ENCODE data around the gene COQ4. TPM values are rescaled to one million over a fixed set of nuclear protein-coding genes. Genes with fewer than 3 reads are reported as not detected.

The COQ4 gene
- total RNA-seq, 1 experiment from 2014 or later, result 45.3 TPM

DNA sequence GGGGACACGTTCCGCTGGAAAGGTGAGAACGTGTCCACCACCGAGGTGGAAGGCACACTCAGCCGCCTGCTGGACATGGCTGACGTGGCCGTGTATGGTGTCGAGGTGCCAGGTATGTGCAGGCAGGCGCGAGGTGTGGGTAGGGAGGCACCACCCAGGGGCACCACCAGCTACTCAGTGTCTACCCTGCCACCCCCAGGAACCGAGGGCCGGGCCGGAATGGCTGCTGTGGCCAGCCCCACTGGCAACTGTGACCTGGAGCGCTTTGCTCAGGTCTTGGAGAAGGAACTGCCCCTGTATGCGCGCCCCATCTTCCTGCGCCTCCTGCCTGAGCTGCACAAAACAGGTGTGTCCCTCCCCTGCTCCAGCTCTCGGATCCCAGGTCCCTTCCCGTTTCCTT, 32.8 kb downstream of the COQ4 start:
- Mint-ChIP-seq H3K36me3 (peaks cover 11% of the 10 kb centered on the region), H3K27me3 (ENCODE audit: low read depth) (no peaks in the 10 kb centered on the region), H3K9me3 (no peaks in the 10 kb centered on the region), H3K4me1 (no peaks in the 10 kb centered on the region), H3K27ac (no peak overlapping the region), H3K4me3 (no peak overlapping the region)
- no peak for DNase-seq (ENCODE audit: low spot score)
- ATAC-seq, result no peak
- POLR2A ChIA-PET, result no interaction called here
- CTCF ChIA-PET, result interaction anchor here (0.6 to 1.9 kb wide), 2 partner anchors 14 to 61 kb away, joined by 4 to 7 read pairs; no protein-coding TSS in a partner anchor
- TF ChIP-seq RELA (CRISPR knock-in tag; IDR thresholded peaks at IDR 0.05; ENCODE audit: borderline replicate concordance) (no peak), TEAD1 (CRISPR knock-in tag; IDR thresholded peaks at IDR 0.05) (no peak), HMGA2 (CRISPR knock-in tag; IDR thresholded peaks at IDR 0.05) (no peak), EMX1 (CRISPR knock-in tag; IDR thresholded peaks at IDR 0.05) (no peak), FOXK1 (CRISPR knock-in tag; IDR thresholded peaks at IDR 0.05) (no peak), MYBL2 (CRISPR knock-in tag; IDR thresholded peaks at IDR 0.05) (no peak), NFE2L1 (CRISPR knock-in tag; IDR thresholded peaks at IDR 0.05) (no peak), ZBTB21 (CRISPR knock-in tag; IDR thresholded peaks at IDR 0.05; ENCODE audit: borderline replicate concordance) (no peak)
- TF ChIP-seq, protein P1, sequence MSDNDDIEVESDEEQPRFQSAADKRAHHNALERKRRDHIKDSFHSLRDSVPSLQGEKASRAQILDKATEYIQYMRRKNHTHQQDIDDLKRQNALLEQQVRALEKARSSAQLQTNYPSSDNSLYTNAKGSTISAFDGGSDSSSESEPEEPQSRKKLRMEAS (CRISPR knock-in tag; IDR thresholded peaks at IDR 0.05), result no peak
- TF ChIP-seq, protein P2, sequence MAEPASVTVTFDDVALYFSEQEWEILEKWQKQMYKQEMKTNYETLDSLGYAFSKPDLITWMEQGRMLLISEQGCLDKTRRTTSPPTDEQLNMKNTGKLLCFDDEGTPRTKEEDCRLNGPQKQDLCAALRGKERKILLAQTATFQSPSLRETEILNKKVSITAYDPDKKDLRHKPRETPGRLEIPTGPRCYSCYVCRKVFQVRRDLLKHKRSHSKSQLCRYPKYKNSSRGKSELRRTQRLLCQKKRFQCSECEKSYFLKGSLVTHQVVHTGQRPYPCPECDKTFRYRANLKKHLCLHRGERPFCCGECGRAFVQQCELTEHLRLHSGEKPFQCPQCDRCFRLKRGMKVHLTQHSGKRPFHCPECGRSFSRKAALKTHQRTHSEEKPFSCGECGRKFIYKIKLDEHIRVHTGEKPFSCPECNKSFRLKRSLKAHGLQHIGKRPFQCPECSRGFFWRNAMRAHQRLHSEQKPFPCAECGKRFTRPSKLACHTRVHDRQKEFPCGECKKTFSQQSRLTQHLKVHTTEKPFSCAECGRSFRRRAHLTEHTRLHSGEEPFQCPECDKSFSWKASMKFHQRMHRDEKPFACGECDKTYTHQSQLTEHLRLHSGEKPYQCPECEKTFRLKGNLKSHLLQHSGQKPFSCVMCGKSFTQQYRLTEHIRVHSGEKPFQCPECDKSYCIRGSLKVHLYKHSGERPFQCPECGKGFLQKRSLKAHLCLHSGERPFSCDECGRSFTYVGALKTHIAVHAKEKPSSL (CRISPR knock-in tag; conservative IDR thresholded peaks at IDR 0.05), result no peak
- TF ChIP-seq, protein P3, sequence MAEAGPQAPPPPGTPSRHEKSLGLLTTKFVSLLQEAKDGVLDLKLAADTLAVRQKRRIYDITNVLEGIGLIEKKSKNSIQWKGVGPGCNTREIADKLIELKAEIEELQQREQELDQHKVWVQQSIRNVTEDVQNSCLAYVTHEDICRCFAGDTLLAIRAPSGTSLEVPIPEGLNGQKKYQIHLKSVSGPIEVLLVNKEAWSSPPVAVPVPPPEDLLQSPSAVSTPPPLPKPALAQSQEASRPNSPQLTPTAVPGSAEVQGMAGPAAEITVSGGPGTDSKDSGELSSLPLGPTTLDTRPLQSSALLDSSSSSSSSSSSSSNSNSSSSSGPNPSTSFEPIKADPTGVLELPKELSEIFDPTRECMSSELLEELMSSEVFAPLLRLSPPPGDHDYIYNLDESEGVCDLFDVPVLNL (CRISPR knock-in tag; IDR thresholded peaks at IDR 0.05; ENCODE audit: borderline replicate concordance, low read depth), result no peak
- TF ChIP-seq, protein P4, sequence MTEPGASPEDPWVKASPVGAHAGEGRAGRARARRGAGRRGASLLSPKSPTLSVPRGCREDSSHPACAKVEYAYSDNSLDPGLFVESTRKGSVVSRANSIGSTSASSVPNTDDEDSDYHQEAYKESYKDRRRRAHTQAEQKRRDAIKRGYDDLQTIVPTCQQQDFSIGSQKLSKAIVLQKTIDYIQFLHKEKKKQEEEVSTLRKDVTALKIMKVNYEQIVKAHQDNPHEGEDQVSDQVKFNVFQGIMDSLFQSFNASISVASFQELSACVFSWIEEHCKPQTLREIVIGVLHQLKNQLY (CRISPR knock-in tag; IDR thresholded peaks at IDR 0.05), result no peak
- TF ChIP-seq, protein P5, sequence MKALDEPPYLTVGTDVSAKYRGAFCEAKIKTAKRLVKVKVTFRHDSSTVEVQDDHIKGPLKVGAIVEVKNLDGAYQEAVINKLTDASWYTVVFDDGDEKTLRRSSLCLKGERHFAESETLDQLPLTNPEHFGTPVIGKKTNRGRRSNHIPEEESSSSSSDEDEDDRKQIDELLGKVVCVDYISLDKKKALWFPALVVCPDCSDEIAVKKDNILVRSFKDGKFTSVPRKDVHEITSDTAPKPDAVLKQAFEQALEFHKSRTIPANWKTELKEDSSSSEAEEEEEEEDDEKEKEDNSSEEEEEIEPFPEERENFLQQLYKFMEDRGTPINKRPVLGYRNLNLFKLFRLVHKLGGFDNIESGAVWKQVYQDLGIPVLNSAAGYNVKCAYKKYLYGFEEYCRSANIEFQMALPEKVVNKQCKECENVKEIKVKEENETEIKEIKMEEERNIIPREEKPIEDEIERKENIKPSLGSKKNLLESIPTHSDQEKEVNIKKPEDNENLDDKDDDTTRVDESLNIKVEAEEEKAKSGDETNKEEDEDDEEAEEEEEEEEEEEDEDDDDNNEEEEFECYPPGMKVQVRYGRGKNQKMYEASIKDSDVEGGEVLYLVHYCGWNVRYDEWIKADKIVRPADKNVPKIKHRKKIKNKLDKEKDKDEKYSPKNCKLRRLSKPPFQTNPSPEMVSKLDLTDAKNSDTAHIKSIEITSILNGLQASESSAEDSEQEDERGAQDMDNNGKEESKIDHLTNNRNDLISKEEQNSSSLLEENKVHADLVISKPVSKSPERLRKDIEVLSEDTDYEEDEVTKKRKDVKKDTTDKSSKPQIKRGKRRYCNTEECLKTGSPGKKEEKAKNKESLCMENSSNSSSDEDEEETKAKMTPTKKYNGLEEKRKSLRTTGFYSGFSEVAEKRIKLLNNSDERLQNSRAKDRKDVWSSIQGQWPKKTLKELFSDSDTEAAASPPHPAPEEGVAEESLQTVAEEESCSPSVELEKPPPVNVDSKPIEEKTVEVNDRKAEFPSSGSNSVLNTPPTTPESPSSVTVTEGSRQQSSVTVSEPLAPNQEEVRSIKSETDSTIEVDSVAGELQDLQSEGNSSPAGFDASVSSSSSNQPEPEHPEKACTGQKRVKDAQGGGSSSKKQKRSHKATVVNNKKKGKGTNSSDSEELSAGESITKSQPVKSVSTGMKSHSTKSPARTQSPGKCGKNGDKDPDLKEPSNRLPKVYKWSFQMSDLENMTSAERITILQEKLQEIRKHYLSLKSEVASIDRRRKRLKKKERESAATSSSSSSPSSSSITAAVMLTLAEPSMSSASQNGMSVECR (CRISPR knock-in tag; IDR thresholded peaks at IDR 0.05; ENCODE audit: borderline replicate concordance), result no peak
- TF ChIP-seq, protein P6, sequence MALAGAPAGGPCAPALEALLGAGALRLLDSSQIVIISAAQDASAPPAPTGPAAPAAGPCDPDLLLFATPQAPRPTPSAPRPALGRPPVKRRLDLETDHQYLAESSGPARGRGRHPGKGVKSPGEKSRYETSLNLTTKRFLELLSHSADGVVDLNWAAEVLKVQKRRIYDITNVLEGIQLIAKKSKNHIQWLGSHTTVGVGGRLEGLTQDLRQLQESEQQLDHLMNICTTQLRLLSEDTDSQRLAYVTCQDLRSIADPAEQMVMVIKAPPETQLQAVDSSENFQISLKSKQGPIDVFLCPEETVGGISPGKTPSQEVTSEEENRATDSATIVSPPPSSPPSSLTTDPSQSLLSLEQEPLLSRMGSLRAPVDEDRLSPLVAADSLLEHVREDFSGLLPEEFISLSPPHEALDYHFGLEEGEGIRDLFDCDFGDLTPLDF (CRISPR knock-in tag; IDR thresholded peaks at IDR 0.05), result no peak

DNA sequence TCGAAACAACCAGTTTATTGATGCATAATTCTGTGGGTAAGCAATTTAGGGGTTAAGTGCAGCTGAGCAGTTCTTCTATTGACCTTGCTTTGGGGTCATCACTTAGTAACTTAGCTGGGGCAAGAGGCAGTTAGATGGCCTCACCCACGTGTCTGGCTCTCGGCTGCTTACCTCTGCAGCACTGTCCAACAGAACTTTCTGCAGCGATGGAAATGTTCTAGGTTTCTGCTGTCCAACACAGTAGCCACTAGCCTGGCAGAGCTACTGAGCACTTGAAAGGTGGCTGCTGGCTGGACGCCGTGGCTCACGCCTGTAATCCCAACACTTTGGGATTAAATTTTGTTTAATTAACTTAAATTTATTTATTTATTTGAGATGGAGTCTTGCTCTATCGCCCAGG, 35.5 kb downstream of the COQ4 start:
- Mint-ChIP-seq H3K4me3 (no peak overlapping the region), H3K4me1 (peaks cover 15% of the 10 kb centered on the region), H3K36me3 (peaks cover 5% of the 10 kb centered on the region; the same call in 1 of the 2 replicates), H3K27ac (no peak overlapping the region), H3K27me3 (ENCODE audit: low read depth) (peaks cover 20% of the 10 kb centered on the region), H3K9me3 (no peaks in the 10 kb centered on the region)
- POLR2A ChIA-PET, result no interaction called here
- ATAC-seq (no peak), DNase-seq (ENCODE audit: low spot score) (no peak)
- CTCF ChIA-PET, result interaction anchor here (1.8 kb wide), 1 partner anchor 17 kb away, joined by 9 read pairs; no protein-coding TSS in a partner anchor
- TF ChIP-seq, protein P4 (CRISPR knock-in tag; IDR thresholded peaks at IDR 0.05), result no peak
- TF ChIP-seq, protein P7, sequence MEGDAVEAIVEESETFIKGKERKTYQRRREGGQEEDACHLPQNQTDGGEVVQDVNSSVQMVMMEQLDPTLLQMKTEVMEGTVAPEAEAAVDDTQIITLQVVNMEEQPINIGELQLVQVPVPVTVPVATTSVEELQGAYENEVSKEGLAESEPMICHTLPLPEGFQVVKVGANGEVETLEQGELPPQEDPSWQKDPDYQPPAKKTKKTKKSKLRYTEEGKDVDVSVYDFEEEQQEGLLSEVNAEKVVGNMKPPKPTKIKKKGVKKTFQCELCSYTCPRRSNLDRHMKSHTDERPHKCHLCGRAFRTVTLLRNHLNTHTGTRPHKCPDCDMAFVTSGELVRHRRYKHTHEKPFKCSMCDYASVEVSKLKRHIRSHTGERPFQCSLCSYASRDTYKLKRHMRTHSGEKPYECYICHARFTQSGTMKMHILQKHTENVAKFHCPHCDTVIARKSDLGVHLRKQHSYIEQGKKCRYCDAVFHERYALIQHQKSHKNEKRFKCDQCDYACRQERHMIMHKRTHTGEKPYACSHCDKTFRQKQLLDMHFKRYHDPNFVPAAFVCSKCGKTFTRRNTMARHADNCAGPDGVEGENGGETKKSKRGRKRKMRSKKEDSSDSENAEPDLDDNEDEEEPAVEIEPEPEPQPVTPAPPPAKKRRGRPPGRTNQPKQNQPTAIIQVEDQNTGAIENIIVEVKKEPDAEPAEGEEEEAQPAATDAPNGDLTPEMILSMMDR (IDR thresholded peaks at IDR 0.05), result no peak
- TF ChIP-seq, protein P8, sequence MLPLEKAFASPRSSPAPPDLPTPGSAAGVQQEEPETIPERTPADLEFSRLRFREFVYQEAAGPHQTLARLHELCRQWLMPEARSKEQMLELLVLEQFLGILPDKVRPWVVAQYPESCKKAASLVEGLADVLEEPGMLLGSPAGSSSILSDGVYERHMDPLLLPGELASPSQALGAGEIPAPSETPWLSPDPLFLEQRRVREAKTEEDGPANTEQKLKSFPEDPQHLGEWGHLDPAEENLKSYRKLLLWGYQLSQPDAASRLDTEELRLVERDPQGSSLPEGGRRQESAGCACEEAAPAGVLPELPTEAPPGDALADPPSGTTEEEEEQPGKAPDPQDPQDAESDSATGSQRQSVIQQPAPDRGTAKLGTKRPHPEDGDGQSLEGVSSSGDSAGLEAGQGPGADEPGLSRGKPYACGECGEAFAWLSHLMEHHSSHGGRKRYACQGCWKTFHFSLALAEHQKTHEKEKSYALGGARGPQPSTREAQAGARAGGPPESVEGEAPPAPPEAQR (CRISPR knock-in tag; IDR thresholded peaks at IDR 0.05), result no peak
- TF ChIP-seq ZNF396 (CRISPR knock-in tag; IDR thresholded peaks at IDR 0.05; ENCODE audit: borderline replicate concordance) (no peak), TEAD4 (CRISPR knock-in tag; IDR thresholded peaks at IDR 0.05) (no peak), RELA (CRISPR knock-in tag; IDR thresholded peaks at IDR 0.05; ENCODE audit: borderline replicate concordance) (no peak), RORB (CRISPR knock-in tag; IDR thresholded peaks at IDR 0.05) (no peak)
- TF ChIP-seq, protein P9, sequence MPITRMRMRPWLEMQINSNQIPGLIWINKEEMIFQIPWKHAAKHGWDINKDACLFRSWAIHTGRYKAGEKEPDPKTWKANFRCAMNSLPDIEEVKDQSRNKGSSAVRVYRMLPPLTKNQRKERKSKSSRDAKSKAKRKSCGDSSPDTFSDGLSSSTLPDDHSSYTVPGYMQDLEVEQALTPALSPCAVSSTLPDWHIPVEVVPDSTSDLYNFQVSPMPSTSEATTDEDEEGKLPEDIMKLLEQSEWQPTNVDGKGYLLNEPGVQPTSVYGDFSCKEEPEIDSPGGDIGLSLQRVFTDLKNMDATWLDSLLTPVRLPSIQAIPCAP (CRISPR knock-in tag; IDR thresholded peaks at IDR 0.05), result no peak
